Endothelial cell of umbilical vein (primary cell): ENCODE data around the gene PLS1. TPM values are rescaled to one million over a fixed set of nuclear protein-coding genes. Genes with fewer than 3 reads are reported as not detected.

Source experiments
- BruUV-seq: library from RNA; stranded (reverse); fragments of 400-500 nt; replicated peaks from 2 replicates; lab custom pipeline; 2021; lab: Mats Ljungman, UMichigan
- CTCF ChIA-PET: fragments of 300-600, 350-600 bp; sonication (Branson Sonifier 250); formaldehyde crosslinking; loops from one replicate; lab custom pipeline; 2021; ENCODE audit warnings: antibody characterized with exemption, inconsistent platforms; lab: Charles Lee
- POLR2A ChIA-PET: fragments of 300-600, 350-600 bp; sonication (Branson Sonifier 250); formaldehyde crosslinking; loops from one replicate; lab custom pipeline; 2021; ENCODE audit warnings: antibody characterized with exemption, inconsistent platforms; lab: Charles Lee
- DNase-seq: peaks from one replicate; pipeline ENCODE4 v3.0.0-alpha.2; 2011; ENCODE audit warnings: low read depth, low spot score
- FAIRE-seq: peaks from 2 replicates; lab custom pipeline; 2011; peaks lifted over from hg19 to GRCh38; lab: Jason Lieb, UNC
- H2AFZ ChIP-seq: 2 replicates; pipeline ENCODE4 v1.6.0; 2012; ENCODE audit warnings: low read depth, low read length, control low read depth, inconsistent platforms
- H3K27ac ChIP-seq: 2 replicates; pipeline ENCODE4 v1.5.1; 2011; ENCODE audit warnings: low read depth, mild to moderate bottlenecking, control low read depth, low read length, moderate library complexity; ENCODE audit not compliant: insufficient read depth
- H3K27me3 ChIP-seq, 2 experiments: 2 replicates each; pipeline versions ENCODE4 v1.6.0 to v1.6.1; 2011; ENCODE audit warnings: low read length in 2 of 2, mixed read lengths in 1 of 2; ENCODE audit not compliant: control insufficient read depth in 2 of 2, insufficient read depth in 2 of 2
- H3K36me3 ChIP-seq, 2 experiments: 2 replicates in 1 of 2; 3 replicates in 1 of 2; pipeline ENCODE4 v1.5.1; 2011; ENCODE audit warnings: low read length in 2 of 2, mild to moderate bottlenecking in 1 of 2, moderate library complexity in 1 of 2; ENCODE audit not compliant: control insufficient read depth in 2 of 2, insufficient read depth in 2 of 2; ENCODE audit errors: extremely low read depth in 1 of 2
- H3K4me1 ChIP-seq: 3 replicates; pipeline ENCODE4 v1.5.1; 2011; ENCODE audit warnings: mild to moderate bottlenecking, low read length; ENCODE audit not compliant: control insufficient read depth, insufficient read depth; ENCODE audit errors: extremely low read depth
- H3K4me2 ChIP-seq: 2 replicates; pipeline ENCODE4 v1.6.1; 2011; ENCODE audit warnings: low read length, control low read depth, mixed read lengths; ENCODE audit not compliant: insufficient read depth
- H3K4me3 ChIP-seq, 3 experiments: fragments of 200-600 bp in 1 of 3; sonication (generic), shearing (Covaris generic) in 1 of 3; replicated peaks in 1 of 3; 2 replicates each; pipeline ENCODE4 v1.5.1; 2011 to 2016; ENCODE audit warnings: control low read depth in 3 of 3, low read length in 3 of 3, mild to moderate bottlenecking in 2 of 3, inconsistent platforms in 1 of 3, low read depth in 1 of 3, moderate library complexity in 1 of 3; ENCODE audit not compliant: insufficient read depth in 1 of 3
- H3K79me2 ChIP-seq: 2 replicates; pipeline ENCODE4 v1.6.0; 2012; ENCODE audit warnings: low read length, inconsistent platforms; ENCODE audit not compliant: control insufficient read depth, insufficient read depth
- H3K9ac ChIP-seq: replicated peaks from 2 replicates; pipeline ENCODE3; 2011; ENCODE audit warnings: low read length, control low read depth; ENCODE audit not compliant: insufficient read depth; ENCODE audit errors: extremely low read depth
- H3K9me1 ChIP-seq: replicated peaks from 3 replicates; pipeline ENCODE4 v1.6.0; 2011; ENCODE audit warnings: mild to moderate bottlenecking, low read length; ENCODE audit not compliant: control insufficient read depth, insufficient read depth; ENCODE audit errors: extremely low read depth
- H3K9me3 ChIP-seq: replicated peaks from 2 replicates; pipeline ENCODE4 v1.5.1; 2012; ENCODE audit warnings: low read length, inconsistent platforms; ENCODE audit not compliant: control insufficient read depth, insufficient read depth
- H4K20me1 ChIP-seq: replicated peaks from 2 replicates; pipeline ENCODE3; 2011; ENCODE audit warnings: mild to moderate bottlenecking, low read length; ENCODE audit not compliant: control insufficient read depth, insufficient read depth; ENCODE audit errors: extremely low read depth
- EZH2 ChIP-seq: IDR thresholded peaks from 2 replicates; pipeline ENCODE4 v1.6.1; 2012; ENCODE audit warnings: borderline replicate concordance, low read depth, mild to moderate bottlenecking, moderate library complexity, low read length, inconsistent platforms; ENCODE audit not compliant: severe bottlenecking
- FOS ChIP-seq: IDR thresholded peaks from 2 replicates; pipeline ENCODE4 v1.6.1; 2011; ENCODE audit warnings: mild to moderate bottlenecking, low read length, moderate library complexity, borderline replicate concordance; ENCODE audit not compliant: insufficient read depth
- GATA2 ChIP-seq: IDR thresholded peaks from 2 replicates; pipeline ENCODE4 v1.7.0; 2011; ENCODE audit warnings: low read depth, mild to moderate bottlenecking, moderate library complexity, mixed read lengths, low read length; ENCODE audit not compliant: insufficient read length, insufficient read depth
- MAX ChIP-seq: IDR thresholded peaks from 2 replicates; pipeline ENCODE4 v1.6.1; 2011; ENCODE audit not compliant: insufficient read depth, insufficient read length
- MYC ChIP-seq: IDR thresholded peaks from one replicate; pipeline ENCODE4 v1.6.1; 2011; ENCODE audit warnings: mild to moderate bottlenecking, low read depth, low read length
- POLR2AphosphoS5 ChIP-seq: IDR thresholded peaks from 2 replicates; pipeline ENCODE4 v1.6.1; 2012; ENCODE audit warnings: low read depth, mild to moderate bottlenecking, control low read depth, low read length, moderate library complexity; ENCODE audit not compliant: insufficient read depth
- dilution Hi-C: fragments of 300-500 bp; cut with MboI; formaldehyde crosslinking; loops from one replicate; pipeline ENCODE4 v1.15.0; 2019; ENCODE audit warnings: low sequenced_read_pairs; ENCODE audit not compliant: extremely low pct_ligation_motif_present
- intact Hi-C: fragments of 100-400 bp; cut with micrococcal nuclease; formaldehyde crosslinking; loops from one replicate; pipeline ENCODE4 v1.10.0; 2022
- polyA plus RNA-seq, 4 experiments: library from polyadenylated mRNA; depleted of rRNA in 3 of 4; stranded (reverse) in 3 of 4; unstranded in 1 of 4; fragments of >200 nt; gene quantifications; 2 replicates each; pipeline versions ENCODE4 v1.2.1 to v1.2.3, GENCODE V29; 2011 to 2012; ENCODE audit warnings: missing spikeins in 1 of 4
- total RNA-seq: library from RNA; stranded (reverse); gene quantifications from 2 replicates; pipeline ENCODE4 v1.2.3, GENCODE V29; 2021

Gene PLS1
- total and polyA plus RNA-seq, 2 donors (not counting 3 experiments of a cell fraction or from before 2014, with no cell fraction given) = 0.59 to 1.3 TPM

- H3K9me3 ChIP-seq = no peaks in the 10 kb centered on the region
- no peak overlapping the region for H3K4me2 ChIP-seq
- FAIRE-seq (no peak), DNase-seq (no peak)
- ChIA-PET CTCF (interaction anchor here (1.0 to 1.3 kb wide), 3 partner anchors 16 to 38 kb away, joined by 3 read pairs; no protein-coding TSS in a partner anchor), POLR2A (no interaction called here)
- H3K9me1 ChIP-seq = no peaks in the 10 kb centered on the region
- no peaks in the 10 kb centered on the region for H3K36me3 ChIP-seq
- H3K4me3 ChIP-seq = no peak overlapping the region
- dilution Hi-C loops (no loop called here), intact Hi-C loops (no loop called here)
- no TSS peak for BruUV-seq
- no peaks in the 10 kb centered on the region for H3K4me1 ChIP-seq
- H3K9ac ChIP-seq = no peak overlapping the region
- TF ChIP-seq EZH2 = no peak
- H3K79me2 ChIP-seq = no peaks in the 10 kb centered on the region
- H3K27me3 ChIP-seq = no peaks in the 10 kb centered on the region
- no peaks in the 10 kb centered on the region for H4K20me1 ChIP-seq
- no peak overlapping the region for H3K27ac ChIP-seq
- H2AFZ ChIP-seq = no peak overlapping the region
Observed at GRCh38 chr3:142625153-142625440, 28.9 kb downstream of the PLS1 start.

GRCh38 chr3:142626971-142627370 lies 30.8 kb downstream of the PLS1 start:
- no peak overlapping the region for H3K9ac ChIP-seq
- H3K9me1 ChIP-seq = no peaks in the 10 kb centered on the region
- intact Hi-C loops (no loop called here), dilution Hi-C loops (no loop called here)
- H3K27ac ChIP-seq = no peak overlapping the region
- no peaks in the 10 kb centered on the region for H3K4me1 ChIP-seq
- H2AFZ ChIP-seq = no peak overlapping the region
- FAIRE-seq (no peak), DNase-seq (no peak)
- CTCF ChIA-PET = interaction anchor here (1.1 kb wide), 1 partner anchor 8 kb away, joined by 3 read pairs; no protein-coding TSS in a partner anchor
- no peak overlapping the region for H3K4me3 ChIP-seq
- no peak for TF ChIP-seq MYC
- no peak for TF ChIP-seq FOS
- TF ChIP-seq EZH2 = no peak
- no peak for TF ChIP-seq GATA2
- TF ChIP-seq MAX = no peak
- no peak for TF ChIP-seq POLR2AphosphoS5
- H3K4me2 ChIP-seq = no peak overlapping the region
- POLR2A ChIA-PET = no interaction called here
- BruUV-seq = no TSS peak
- H3K27me3 ChIP-seq = no peaks in the 10 kb centered on the region
- H3K36me3 ChIP-seq = no peaks in the 10 kb centered on the region
- H4K20me1 ChIP-seq = no peaks in the 10 kb centered on the region
- no peaks in the 10 kb centered on the region for H3K79me2 ChIP-seq
- no peaks in the 10 kb centered on the region for H3K9me3 ChIP-seq
